NB4 (cell line): ENCODE results near the gene FHDC1.

ENCODE experiments used
- DNase-seq: peaks from one replicate; pipeline ENCODE4 v3.0.0; 2010; ENCODE audit warnings: low read depth
- H3K4me3 ChIP-seq: one replicate; pipeline ENCODE4 v1.5.1; 2011; ENCODE audit warnings: mild to moderate bottlenecking, low read depth, low read length, moderate library complexity
- MAX ChIP-seq: IDR thresholded peaks from 2 replicates; pipeline ENCODE4 v1.6.1; 2011; ENCODE audit warnings: low read depth, low read length
- MYC ChIP-seq: IDR thresholded peaks from 2 replicates; pipeline ENCODE4 v1.6.1; 2011; ENCODE audit warnings: low read depth, low read length
- POLR2A ChIP-seq: IDR thresholded peaks from 2 replicates; pipeline ENCODE4 v1.6.1; 2011; ENCODE audit warnings: mild to moderate bottlenecking; ENCODE audit not compliant: insufficient read length; ENCODE audit errors: extremely low read depth
- TF ChIP-seq, protein P1 (sequence below): IDR thresholded peaks from one replicate; pipeline ENCODE4 v1.5.1; 2012; ENCODE audit warnings: low read depth, low read length

The FHDC1 gene

GRCh38 chr4:153026591-153027346 is 90.6 kb downstream of the FHDC1 start:
- H3K4me3 ChIP-seq = no peak overlapping the region
- DNase-seq = no peak
- TF ChIP-seq MYC (no peak), POLR2A (no peak), MAX (no peak)
- TF ChIP-seq, protein P1, sequence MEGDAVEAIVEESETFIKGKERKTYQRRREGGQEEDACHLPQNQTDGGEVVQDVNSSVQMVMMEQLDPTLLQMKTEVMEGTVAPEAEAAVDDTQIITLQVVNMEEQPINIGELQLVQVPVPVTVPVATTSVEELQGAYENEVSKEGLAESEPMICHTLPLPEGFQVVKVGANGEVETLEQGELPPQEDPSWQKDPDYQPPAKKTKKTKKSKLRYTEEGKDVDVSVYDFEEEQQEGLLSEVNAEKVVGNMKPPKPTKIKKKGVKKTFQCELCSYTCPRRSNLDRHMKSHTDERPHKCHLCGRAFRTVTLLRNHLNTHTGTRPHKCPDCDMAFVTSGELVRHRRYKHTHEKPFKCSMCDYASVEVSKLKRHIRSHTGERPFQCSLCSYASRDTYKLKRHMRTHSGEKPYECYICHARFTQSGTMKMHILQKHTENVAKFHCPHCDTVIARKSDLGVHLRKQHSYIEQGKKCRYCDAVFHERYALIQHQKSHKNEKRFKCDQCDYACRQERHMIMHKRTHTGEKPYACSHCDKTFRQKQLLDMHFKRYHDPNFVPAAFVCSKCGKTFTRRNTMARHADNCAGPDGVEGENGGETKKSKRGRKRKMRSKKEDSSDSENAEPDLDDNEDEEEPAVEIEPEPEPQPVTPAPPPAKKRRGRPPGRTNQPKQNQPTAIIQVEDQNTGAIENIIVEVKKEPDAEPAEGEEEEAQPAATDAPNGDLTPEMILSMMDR = no peak

DNA sequence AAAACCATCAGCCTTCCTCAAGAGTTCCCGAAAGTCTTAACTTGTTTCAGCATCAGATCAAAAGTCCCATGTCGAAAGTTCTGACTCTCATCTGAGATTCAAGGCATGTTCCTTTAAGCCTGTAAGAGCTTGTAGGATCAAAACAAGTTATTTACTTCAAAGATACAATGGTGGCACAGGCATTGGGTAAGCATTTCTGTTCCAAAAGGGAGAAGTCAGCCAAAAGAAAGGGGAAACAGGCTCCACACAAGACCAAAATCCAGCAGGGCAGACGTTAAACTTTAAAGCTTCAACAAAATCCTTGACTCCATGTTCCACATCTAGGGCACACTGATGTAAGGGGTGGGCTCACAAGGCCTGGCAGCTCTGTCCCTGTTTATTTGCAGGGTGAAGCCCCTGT is 91.7 kb downstream of the FHDC1 start:
- H3K4me3 ChIP-seq = no peak overlapping the region
- no peak for DNase-seq
- TF ChIP-seq MAX (no peak), POLR2A (no peak), MYC (no peak)
- TF ChIP-seq, protein P1 = no peak

DNA sequence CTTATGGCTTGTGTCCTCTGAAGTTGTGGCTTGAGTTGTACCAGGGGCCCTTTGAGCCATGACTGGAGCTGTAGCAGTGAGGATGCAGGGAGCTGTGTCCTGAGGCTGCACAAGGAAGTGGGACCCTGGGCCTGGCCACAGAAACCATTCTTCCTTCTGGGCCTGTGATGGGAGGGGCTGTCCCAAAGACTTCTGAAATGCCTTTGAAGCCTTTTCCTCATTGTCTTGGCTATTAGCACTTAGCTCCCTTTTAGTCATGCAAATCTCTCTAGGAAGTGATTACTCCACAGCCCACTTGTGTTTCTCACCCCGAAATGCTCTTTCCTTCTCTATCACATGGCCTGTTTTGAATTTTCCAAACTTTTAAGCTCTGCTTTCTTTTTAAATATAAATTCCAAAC is 92.4 kb downstream of the FHDC1 start:
- TF ChIP-seq POLR2A (no peak), MYC (no peak), MAX (no peak)
- TF ChIP-seq, protein P1 = no peak
- H3K4me3 ChIP-seq = no peak overlapping the region
- DNase-seq = no peak
